NCI-H774 (cell line): ENCODE results near the gene PARG.
"Not testable (repeated sequence)": the region's sequence is repeated elsewhere in the genome, so short reads cannot be mapped to it uniquely, and the experiment has no call there.

Source experiments
- DNase-seq: peaks from one replicate; lab custom pipeline; 2025; lab: John Stamatoyannopoulos, UW

Gene PARG

DNA sequence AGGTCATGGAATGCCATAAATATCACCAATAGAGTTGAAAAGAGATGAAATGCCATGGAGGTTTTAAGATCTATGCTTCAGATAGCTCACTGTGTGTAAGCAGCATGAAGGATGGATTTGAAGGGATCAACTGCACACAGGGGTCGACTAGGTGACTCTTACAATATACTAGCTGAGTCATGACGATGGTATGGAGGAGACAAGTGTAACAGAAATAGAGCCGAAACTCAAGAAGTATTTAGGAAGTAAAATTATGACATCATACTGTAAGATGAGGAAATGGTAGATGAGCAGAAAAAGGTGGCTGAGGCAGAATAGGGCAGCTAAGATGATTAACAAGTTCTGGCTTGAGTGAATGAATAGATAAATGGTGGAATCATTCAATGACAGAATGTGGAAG lies 38.0 kb downstream of the PARG start:
- DNase-seq, result not testable (repeated sequence)

GRCh38 chr10:49900406-49900805 lies 41.4 kb downstream of the PARG start:
- not testable (repeated sequence) for DNase-seq

GRCh38 chr10:49899999-49900398 lies 41.8 kb downstream of the PARG start:
- not testable (repeated sequence) for DNase-seq

GRCh38 chr10:49890025-49890424 lies 51.8 kb downstream of the PARG start:
- not testable (repeated sequence) for DNase-seq

DNA sequence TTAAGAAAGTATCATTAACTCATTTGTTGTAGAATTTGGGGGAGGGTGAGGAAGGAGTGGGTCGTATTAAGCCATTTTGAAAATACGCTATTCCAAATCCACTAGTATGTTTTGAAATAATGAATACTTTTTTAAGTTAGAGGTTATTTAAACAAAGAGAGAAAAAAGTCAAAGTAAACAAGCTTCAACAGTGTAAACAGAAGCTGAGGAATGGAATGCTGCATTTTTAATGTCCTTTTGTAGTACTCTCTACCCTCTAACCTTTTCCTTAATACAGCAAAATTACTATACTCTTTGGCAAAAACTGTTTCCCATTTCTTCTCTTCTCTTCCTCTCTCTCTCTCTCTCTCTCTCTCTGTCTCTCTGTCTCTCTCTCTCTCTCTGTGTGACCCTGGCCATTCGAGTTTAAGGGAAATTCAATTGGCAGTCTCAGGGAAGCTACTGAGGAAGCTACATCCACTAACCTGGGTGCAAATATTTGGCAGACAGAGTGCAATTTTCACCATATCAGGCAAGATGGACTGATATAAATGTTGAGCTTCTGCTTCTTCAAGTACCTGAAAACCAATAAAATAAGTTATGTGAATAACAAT lies 57.0 kb downstream of the PARG start:
- DNase-seq, result not testable (repeated sequence)

DNA sequence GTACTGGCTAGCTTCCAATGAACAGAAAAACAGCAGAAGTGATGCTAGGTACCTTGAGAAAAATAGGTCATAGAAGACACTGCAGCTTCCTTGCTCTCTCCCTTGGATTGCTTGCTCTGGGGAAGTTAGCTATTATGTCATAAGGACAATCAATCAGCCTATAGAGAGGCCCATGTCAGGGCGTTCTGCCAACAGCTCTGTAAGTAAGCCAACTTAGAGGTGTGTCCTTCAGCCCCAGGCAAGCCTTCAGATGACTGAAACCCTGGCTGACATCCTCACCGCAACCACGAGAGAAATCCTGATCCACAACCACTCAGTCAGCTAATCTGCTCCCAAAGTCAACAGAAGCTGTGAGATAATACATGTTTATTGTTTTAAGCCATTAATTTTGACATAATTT lies 58.0 kb downstream of the PARG start:
- not testable (repeated sequence) for DNase-seq

- DNase-seq, result not testable (repeated sequence)
These were observed 59.5 kb downstream of the PARG start for GRCh38 chr10:49882327-49882726.

GRCh38 chr10:49872740-49873139 lies 69.1 kb downstream of the PARG start:
- DNase-seq, result not testable (repeated sequence)

DNA sequence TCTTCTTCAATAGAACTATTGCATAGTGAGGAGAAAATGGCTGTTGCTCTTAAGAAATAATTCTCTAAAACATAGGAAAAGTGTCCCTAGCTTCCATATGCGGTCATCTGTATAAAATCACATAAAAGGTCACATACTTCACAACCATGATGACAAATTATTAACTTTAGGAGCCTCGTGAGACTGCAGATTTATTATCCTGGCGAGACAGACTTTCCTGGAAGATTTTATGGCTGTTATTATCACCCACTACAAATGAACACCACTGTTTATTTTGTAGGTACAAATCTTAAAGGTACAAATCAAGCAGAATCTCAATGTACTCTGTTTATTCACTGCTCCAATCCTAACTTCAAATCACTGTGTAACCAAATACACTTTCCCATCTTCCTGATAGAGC lies 70.4 kb downstream of the PARG start:
- not testable (repeated sequence) for DNase-seq

DNA sequence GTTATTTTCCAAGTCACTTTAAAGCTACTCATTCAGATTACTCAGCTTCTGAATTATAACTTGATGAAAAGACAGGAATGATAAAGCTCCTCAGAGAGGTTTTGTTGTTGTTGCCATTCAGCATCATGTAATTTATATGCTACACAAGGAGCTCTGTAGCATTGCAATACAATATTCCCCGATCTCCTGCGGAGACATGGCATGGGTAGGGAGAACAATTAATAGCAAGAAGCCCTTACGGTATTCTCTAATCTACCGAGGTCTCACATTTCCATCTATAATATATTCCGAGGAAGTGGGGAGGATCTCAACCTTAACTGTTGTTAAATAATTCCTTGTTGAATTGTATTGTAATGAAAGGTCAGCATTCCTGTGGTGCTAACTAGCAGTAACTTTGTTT lies 81.9 kb downstream of the PARG start:
- DNase-seq, result not testable (repeated sequence)

DNA sequence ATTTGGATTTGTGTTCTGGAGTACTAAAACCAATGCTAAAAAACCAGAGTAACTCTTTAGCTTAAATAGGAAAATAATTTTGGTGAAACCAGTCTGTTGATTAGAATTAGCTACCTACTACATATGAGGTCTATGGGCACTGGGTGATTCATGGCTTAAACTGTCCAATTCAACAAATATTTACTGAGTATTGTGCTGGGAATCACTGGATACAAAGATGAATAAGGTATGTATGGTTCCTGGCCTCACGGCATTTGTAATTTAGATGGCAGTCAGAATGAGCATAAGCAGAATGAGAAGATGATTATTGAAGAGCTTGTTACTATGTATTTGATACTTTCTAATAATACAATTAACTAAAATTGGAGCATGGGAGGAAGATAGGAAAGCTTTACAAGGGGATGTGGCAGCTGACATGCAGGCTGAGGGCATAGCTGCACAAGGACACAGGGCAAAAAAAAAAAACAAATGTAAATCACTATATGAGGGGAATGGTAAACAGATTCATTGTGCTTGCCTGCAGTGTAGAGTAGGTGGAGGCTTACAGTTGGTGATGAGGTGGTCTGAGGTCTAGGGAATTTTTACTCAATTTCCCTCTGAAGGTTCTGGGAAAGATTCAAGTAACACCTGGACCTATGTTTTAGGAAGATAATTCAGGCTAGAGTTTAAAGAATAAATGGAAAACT lies 83.0 kb downstream of the PARG start:
- DNase-seq, result not testable (repeated sequence)

GRCh38 chr10:49849520-49849919 lies 92.3 kb downstream of the PARG start:
- DNase-seq, result not testable (repeated sequence)

DNA sequence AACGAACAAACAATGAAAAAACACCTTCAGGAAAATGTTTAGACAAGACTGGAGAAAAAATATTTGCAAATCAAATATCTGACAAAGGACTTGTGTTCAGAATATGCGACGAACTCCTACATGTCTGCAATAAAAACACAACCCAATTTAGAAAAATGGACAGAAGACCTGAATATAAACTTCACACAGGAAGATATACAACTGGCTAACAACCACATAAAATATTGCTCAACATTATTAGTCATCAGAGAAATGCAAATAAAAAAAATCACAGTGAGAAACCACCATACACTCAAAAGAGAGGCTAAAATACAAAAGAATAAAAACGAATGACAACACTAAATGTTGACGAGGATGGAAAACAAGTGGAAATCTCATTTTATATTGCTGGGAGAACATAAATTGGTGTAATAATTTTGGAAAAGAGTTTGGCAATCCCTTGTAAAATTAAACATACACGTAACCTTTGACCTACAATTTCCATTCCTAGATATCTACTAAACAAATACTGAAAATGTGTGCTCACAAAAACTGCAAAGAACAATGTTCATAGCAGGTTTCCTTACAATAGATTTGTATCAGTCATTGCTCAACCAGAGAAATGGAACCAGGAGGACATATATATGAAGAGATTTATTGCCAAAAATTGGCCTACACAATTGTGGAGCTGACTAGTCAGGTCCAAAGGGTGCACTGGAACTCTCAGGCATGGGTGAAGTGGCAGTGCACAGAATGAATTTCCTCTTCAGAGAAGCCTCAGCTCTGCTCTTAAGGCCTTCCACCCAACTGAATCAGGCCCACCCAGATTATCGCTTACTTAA lies 96.8 kb downstream of the PARG start:
- no peak for DNase-seq

DNA sequence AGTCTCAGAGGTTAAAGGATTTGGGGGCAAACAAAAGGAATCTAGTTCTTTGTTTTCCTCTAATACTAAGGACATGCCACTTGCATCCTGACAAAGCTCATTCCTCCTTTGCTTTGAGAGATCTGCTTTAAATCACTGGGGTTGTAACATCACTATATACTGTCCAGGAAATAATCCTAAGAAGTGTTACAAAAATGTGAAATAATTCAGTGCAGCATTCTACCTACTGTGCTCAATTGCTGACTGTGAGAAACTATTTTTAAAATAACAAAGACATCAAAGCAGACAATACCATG lies 99.5 kb downstream of the PARG start:
- not testable (repeated sequence) for DNase-seq

DNA sequence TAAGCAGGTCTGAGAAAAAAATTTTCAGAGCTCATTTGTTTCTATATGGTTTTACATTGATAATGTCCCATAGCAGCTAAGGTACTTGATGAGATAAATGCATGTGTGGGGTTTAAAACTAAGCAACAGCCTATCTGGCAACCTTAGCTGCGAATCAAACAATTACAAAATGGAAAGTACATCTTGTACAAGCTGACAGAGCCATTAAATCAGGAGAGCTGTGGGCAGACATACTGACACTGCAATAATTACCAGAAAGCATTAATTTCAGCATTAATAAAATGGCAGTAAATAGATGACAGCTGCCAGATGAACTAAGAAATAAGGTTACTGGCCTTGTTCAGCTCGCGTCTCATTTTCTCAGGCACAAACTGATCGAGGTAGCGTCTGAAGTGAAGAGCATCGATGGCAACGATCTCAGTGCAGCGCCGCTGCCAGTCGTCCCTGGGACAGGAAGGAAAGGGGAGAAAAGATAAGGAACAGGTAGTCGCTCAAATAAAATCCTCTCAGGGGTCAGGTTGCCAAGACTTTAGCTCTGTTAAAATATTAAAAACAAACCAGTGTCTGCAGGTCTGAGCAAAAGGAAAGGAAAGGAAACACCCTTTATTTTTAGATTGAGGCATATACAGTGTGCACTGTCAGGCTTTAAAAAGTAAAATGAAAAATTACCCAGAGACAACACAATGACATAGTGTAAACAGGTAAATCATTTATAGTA lies 100.1 kb downstream of the PARG start:
- no peak for DNase-seq

- DNase-seq, result no peak
These were observed 104.1 kb downstream of the PARG start for GRCh38 chr10:49837685-49838084.

GRCh38 chr10:49837051-49837478 lies 104.8 kb downstream of the PARG start:
- DNase-seq, result no peak

GRCh38 chr10:49834976-49835375 lies 106.9 kb downstream of the PARG start:
- DNase-seq, result no peak

DNA sequence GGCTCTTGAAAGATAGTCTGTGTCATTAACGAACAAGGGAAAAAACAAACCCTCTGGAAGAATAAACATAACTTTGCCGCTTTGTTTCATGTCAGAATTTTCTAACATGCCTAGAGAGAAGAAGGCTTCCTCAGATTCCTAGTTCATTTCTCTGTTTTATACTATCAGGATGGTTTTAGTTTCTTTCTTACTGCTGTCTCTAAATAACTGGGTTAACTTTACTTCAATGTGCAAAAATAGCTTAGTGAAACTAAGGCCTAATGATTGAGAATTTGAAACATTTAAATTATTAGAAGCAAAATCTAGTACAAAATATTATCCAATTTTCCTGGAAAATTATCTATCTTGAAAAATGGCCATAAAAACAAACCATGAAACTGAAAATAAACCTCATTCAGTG lies 107.6 kb downstream of the PARG start:
- DNase-seq, result no peak

GRCh38 chr10:49833168-49833567 lies 108.7 kb downstream of the PARG start:
- DNase-seq, result no peak

GRCh38 chr10:49831352-49832035 lies 110.3 kb downstream of the PARG start:
- DNase-seq, result no peak

- no peak for DNase-seq
These were observed 111.0 kb downstream of the PARG start for GRCh38 chr10:49830846-49831245.
